HG03066 (cell line): Measurements from ENCODE around the gene IGDCC3.
"Not testable (repeated sequence)": the region's sequence is repeated elsewhere in the genome, so short reads cannot be mapped to it uniquely, and the experiment has no call there.

Experiments used
- ATAC-seq: cut with Tn5 transposase; IDR thresholded peaks from one replicate; pipeline ENCODE4 v1.9.1; 2021; ENCODE audit warnings: low read depth; ENCODE audit not compliant: unreplicated experiment

IGDCC3 gene

GRCh38 chr15:65408324-65409035 lies 30.7 kb upstream of the IGDCC3 start:
- ATAC-seq: no peak

GRCh38 chr15:65406424-65407000 lies 28.7 kb upstream of the IGDCC3 start:
- ATAC-seq: no peak

GRCh38 chr15:65405791-65406423 lies 28.1 kb upstream of the IGDCC3 start:
- ATAC-seq: no peak

- ATAC-seq: no peak
These were observed 26.5 kb upstream of the IGDCC3 start for GRCh38 chr15:65404186-65404872.

- ATAC-seq: no peak
These were observed 25.2 kb upstream of the IGDCC3 start for GRCh38 chr15:65402961-65403360.

- ATAC-seq: no peak
These were observed 23.9 kb upstream of the IGDCC3 start for GRCh38 chr15:65401611-65402240.

- no peak for ATAC-seq
These were observed 23.2 kb upstream of the IGDCC3 start for GRCh38 chr15:65400760-65401610.

GRCh38 chr15:65399997-65400396 lies 22.2 kb upstream of the IGDCC3 start:
- no peak for ATAC-seq

GRCh38 chr15:65399001-65399706 lies 21.4 kb upstream of the IGDCC3 start:
- no peak for ATAC-seq

- not testable (repeated sequence) for ATAC-seq
These were observed 20.7 kb upstream of the IGDCC3 start for GRCh38 chr15:65398486-65398885.

- ATAC-seq: no peak
These were observed 19.1 kb upstream of the IGDCC3 start for GRCh38 chr15:65396965-65397317.

- no peak for ATAC-seq
These were observed 18.6 kb upstream of the IGDCC3 start for GRCh38 chr15:65396283-65396964.

GRCh38 chr15:65395567-65396202 lies 17.9 kb upstream of the IGDCC3 start:
- ATAC-seq: no peak

GRCh38 chr15:65394936-65395335 lies 17.1 kb upstream of the IGDCC3 start:
- ATAC-seq: no peak

GRCh38 chr15:65394280-65394789 lies 16.5 kb upstream of the IGDCC3 start:
- no peak for ATAC-seq

GRCh38 chr15:65393557-65393956 lies 15.8 kb upstream of the IGDCC3 start:
- no peak for ATAC-seq

GRCh38 chr15:65393091-65393490 lies 15.3 kb upstream of the IGDCC3 start:
- ATAC-seq: no peak

GRCh38 chr15:65392368-65392767 lies 14.6 kb upstream of the IGDCC3 start:
- no peak for ATAC-seq
